Liver (tissue), 9 donors: ENCODE measurements around the gene FAM170B. TPM values are rescaled to one million over a fixed set of nuclear protein-coding genes. Genes with fewer than 3 reads are reported as not detected.

Experiments
- DNase-seq: peaks from one replicate; pipeline ENCODE4 v3.0.0-alpha.2; 2017; ENCODE audit warnings: low spot score
- H3K27ac ChIP-seq, 2 donors: one replicate each; pipeline ENCODE4 v1.7.0; 2013; ENCODE audit warnings: inconsistent platforms in 2 of 2, low read length in 2 of 2, control low read depth in 1 of 2, low read depth in 1 of 2, mild to moderate bottlenecking in 1 of 2
- H3K27me3 ChIP-seq, 4 donors: one replicate each; pipeline versions ENCODE4 v1.6.1 to v1.7.0; 2013; ENCODE audit warnings: low read length in 3 of 4, inconsistent platforms in 1 of 4, mild to moderate bottlenecking in 1 of 4, moderate library complexity in 1 of 4; ENCODE audit not compliant: control insufficient read depth in 4 of 4, insufficient read depth in 4 of 4
- H3K36me3 ChIP-seq, 4 donors: one replicate each; pipeline versions ENCODE4 v1.6.1 to v1.7.0; 2013; ENCODE audit warnings: low read length in 3 of 4, mild to moderate bottlenecking in 3 of 4, low read depth in 1 of 4, moderate library complexity in 1 of 4; ENCODE audit not compliant: control insufficient read depth in 4 of 4, insufficient read depth in 3 of 4
- H3K4me1 ChIP-seq, 4 donors: one replicate each; pipeline versions ENCODE4 v1.6.1 to v1.7.0; 2013; ENCODE audit warnings: low read length in 3 of 4, mild to moderate bottlenecking in 3 of 4, moderate library complexity in 1 of 4; ENCODE audit not compliant: control insufficient read depth in 4 of 4, insufficient read depth in 4 of 4
- H3K4me3 ChIP-seq, 3 donors: one replicate each; pipeline versions ENCODE4 v1.6.1 to v1.7.0; 2013; ENCODE audit warnings: low read length in 3 of 3, control low read depth in 1 of 3, low read depth in 1 of 3, mild to moderate bottlenecking in 1 of 3
- H3K9ac ChIP-seq, 2 donors: one replicate each; pipeline ENCODE4 v1.7.0; 2013; ENCODE audit warnings: low read length in 2 of 2, mild to moderate bottlenecking in 2 of 2, moderate library complexity in 2 of 2, control low read depth in 1 of 2, low read depth in 1 of 2
- H3K9me3 ChIP-seq, 4 donors: one replicate each; pipeline versions ENCODE4 v1.6.1 to v1.7.0; 2013; ENCODE audit warnings: low read length in 3 of 4; ENCODE audit not compliant: control insufficient read depth in 4 of 4
- ATF3 ChIP-seq: IDR thresholded peaks from 2 replicates; pipeline ENCODE4 v1.6.1; 2016; ENCODE audit warnings: antibody characterized with exemption
- CTCF ChIP-seq: fragments of 150-350 bp; IDR thresholded peaks from 2 replicates; pipeline ENCODE4 v1.5.1; 2017; ENCODE audit warnings: improper control_type of control experiment, low read depth, low read length; ENCODE audit not compliant: missing input control
- FOXA1 ChIP-seq: IDR thresholded peaks from 2 replicates; pipeline ENCODE4 v1.6.1; 2016; ENCODE audit warnings: antibody characterized with exemption
- FOXA2 ChIP-seq: IDR thresholded peaks from 2 replicates; pipeline ENCODE4 v1.6.1; 2016; ENCODE audit warnings: antibody characterized with exemption
- GABPA ChIP-seq, 2 donors: IDR thresholded peaks in 1 of 2; conservative IDR thresholded peaks in 1 of 2; 2 replicates each; pipeline ENCODE4 v1.6.1; 2016; ENCODE audit warnings: antibody characterized with exemption in 2 of 2, mild to moderate bottlenecking in 1 of 2, moderate library complexity in 1 of 2
- HNF4A ChIP-seq, 2 donors: conservative IDR thresholded peaks; 2 replicates each; pipeline ENCODE4 v1.6.1; 2016; ENCODE audit warnings: antibody characterized with exemption in 2 of 2, mild to moderate bottlenecking in 2 of 2
- HNF4G ChIP-seq: IDR thresholded peaks from 2 replicates; pipeline ENCODE4 v1.6.1; 2016; ENCODE audit warnings: antibody characterized with exemption
- JUND ChIP-seq, 2 donors: IDR thresholded peaks; 2 replicates each; pipeline ENCODE4 v1.6.1; 2016; ENCODE audit warnings: antibody characterized with exemption in 2 of 2
- MAX ChIP-seq: IDR thresholded peaks from 2 replicates; pipeline ENCODE4 v1.6.1; 2016; ENCODE audit warnings: antibody characterized with exemption
- NR2F2 ChIP-seq: IDR thresholded peaks from 2 replicates; pipeline ENCODE4 v1.6.1; 2016; ENCODE audit warnings: antibody characterized with exemption
- TAF1 ChIP-seq: conservative IDR thresholded peaks from 2 replicates; pipeline ENCODE4 v1.6.1; 2016; ENCODE audit warnings: antibody characterized with exemption, mild to moderate bottlenecking
- ZBTB33 ChIP-seq: IDR thresholded peaks from 2 replicates; pipeline ENCODE4 v1.6.1; 2016; ENCODE audit warnings: antibody characterized with exemption
- WGBS: extraction: QIAGEN DNeasy Blood & Tissue Kit; methylation state at CpG from one replicate; pipeline ENCODE4 v1.1.7; 2013; 5-methylcytosine and 5-hydroxymethylcytosine counted together
- polyA plus RNA-seq, 2 donors: library from polyadenylated mRNA; stranded (reverse) in 1 of 2; unstranded in 1 of 2; fragments of 200-250 nt in 1 of 2; fragments of >200 nt in 1 of 2; fragmentation: Nextera tagmentation in 1 of 2; extraction: Ambion mirVana in 1 of 2; gene quantifications; one replicate each; pipeline versions ENCODE4 v1.2.1 to v1.2.3, GENCODE V29; 2013 to 2015
- total RNA-seq, 2 donors: library from RNA; depleted of rRNA; stranded (reverse); fragments of >200 nt; gene quantifications; one replicate each; pipeline ENCODE4 v1.2.3, GENCODE V29; 2014
- donor health status: healthy.
- donor health status: healthy.
- donor health status: healthy.
- donor health status: healthy.
- donor health status: healthy.

The FAM170B gene
- total and polyA plus RNA-seq, 4 donors: not detected

GRCh38 chr10:49141541-49142332, 7.9 kb upstream of the FAM170B start (continued):
- TF ChIP-seq MAX: no peak
- no peak for TF ChIP-seq NR2F2
- TF ChIP-seq HNF4G: no peak
- no peak for TF ChIP-seq GABPA (IDR thresholded peaks at IDR 0.05 in 1 of 2, conservative IDR thresholded peaks at IDR 0.05 in 1 of 2)
- no peak for TF ChIP-seq ATF3
- TF ChIP-seq TAF1: no peak
- no peak for TF ChIP-seq FOXA1
- TF ChIP-seq JUND (IDR thresholded peaks at IDR 0.05): no peak
- TF ChIP-seq FOXA2: no peak

GRCh38 chr10:49140304-49141177, 6.7 kb upstream of the FAM170B start:
- H3K4me1 ChIP-seq: no peaks in the 10 kb centered on the region

More at GRCh38 chr10:49140304-49141177, 6.7 kb upstream of the FAM170B start:
- H3K27ac ChIP-seq: no peak overlapping the region
- H3K27me3 ChIP-seq: peaks cover 0 to under 1% (median 0%) of the 10 kb centered on the region in 4 donors
- DNase-seq: no peak
- no peaks in the 10 kb centered on the region for H3K9me3 ChIP-seq
- H3K36me3 ChIP-seq: no peaks in the 10 kb centered on the region
- no peak overlapping the region for H3K9ac ChIP-seq
- no peak for TF ChIP-seq HNF4A (conservative IDR thresholded peaks at IDR 0.05)
- no peak for TF ChIP-seq ZBTB33
- TF ChIP-seq GABPA (IDR thresholded peaks at IDR 0.05 in 1 of 2, conservative IDR thresholded peaks at IDR 0.05 in 1 of 2): no peak
- no peak for TF ChIP-seq MAX
- no peak for TF ChIP-seq ATF3
- TF ChIP-seq CTCF: no peak
- 82% methylated on average over 5 of the region's 5 CpGs for WGBS
- no peak overlapping the region for H3K4me3 ChIP-seq
